Posterior cingulate gyrus (tissue), 11 donors: ENCODE measurements around the gene TENM4.
"Not testable (repeated sequence)": the region's sequence is repeated elsewhere in the genome, so short reads cannot be mapped to it uniquely, and the experiment has no call there.

Source experiments
- DNase-seq, 10 donors: peaks; one replicate each; pipeline versions ENCODE4 v3.0.0 to v3.0.0-alpha.2; 2020 to 2021; ENCODE audit warnings: mixed read lengths in 3 of 10
- intact Hi-C: fragments of 100-400 bp; cut with DNase I; formaldehyde crosslinking; loops from one replicate; pipeline ENCODE4 v1.15.1; 2023

The TENM4 gene

GRCh38 chr11:78905756-78906155, 535.1 kb downstream of the TENM4 start:
- intact Hi-C loops = no loop called here
- no peak for DNase-seq

DNA sequence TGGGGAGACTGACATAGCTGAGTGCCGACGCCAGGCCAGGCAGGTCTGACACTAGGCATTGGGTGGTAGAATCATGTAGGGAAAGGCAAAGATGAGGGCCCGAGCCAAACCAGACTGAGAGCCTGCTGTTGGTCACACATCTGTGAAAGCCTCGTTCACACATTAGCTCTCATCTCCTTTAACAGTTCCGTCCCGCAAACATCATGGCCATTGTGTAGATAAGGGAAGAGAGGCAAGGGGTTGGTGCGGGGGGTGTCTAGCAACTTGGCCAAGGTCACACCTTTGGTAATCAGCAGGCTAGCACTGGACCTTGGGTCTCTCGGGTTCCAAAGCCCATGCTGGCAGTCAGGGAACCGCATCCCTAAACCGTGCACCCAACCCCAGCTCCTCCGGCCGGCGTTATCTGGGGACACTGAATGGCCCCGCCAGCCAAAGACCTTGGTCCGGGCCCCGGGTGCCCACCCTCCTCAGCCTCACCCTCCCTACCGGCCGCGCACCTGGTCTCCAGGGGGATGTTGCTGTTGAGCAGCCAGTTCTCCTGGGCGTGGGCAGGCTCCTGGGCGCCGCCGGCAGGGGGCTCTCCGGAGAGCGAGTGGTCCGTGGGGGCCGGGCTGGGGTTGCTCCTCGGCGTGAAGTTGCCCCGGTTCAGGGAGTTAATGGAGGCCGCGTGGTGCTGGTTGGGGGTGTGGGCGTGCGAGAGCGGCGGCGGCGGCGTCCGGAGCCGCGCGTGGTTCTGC, 537.9 kb downstream of the TENM4 start:
- intact Hi-C loops = no loop called here
- DNase-seq = peak in 1 of 10 donors; percentile 81

DNA sequence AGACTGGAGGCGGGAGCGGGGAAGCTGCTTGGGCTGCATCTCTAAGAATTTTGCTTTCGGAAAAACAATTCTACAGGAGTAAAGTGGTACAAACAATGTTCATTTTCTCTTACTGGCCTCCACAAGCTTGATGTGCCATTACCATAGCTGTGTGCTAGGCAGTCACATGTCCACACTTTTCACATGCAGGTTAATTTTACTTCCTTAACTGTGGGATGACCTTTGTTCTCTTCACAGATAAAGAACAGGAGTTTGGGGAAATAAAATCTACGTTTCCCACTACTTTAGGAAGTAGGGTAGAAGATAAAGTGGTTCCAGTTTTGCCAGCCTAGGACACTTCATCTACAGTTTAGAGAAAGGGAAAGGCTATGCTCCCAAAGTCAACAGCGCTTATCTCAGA, 539.0 kb downstream of the TENM4 start:
- intact Hi-C loops = no loop called here
- DNase-seq = no peak

DNA sequence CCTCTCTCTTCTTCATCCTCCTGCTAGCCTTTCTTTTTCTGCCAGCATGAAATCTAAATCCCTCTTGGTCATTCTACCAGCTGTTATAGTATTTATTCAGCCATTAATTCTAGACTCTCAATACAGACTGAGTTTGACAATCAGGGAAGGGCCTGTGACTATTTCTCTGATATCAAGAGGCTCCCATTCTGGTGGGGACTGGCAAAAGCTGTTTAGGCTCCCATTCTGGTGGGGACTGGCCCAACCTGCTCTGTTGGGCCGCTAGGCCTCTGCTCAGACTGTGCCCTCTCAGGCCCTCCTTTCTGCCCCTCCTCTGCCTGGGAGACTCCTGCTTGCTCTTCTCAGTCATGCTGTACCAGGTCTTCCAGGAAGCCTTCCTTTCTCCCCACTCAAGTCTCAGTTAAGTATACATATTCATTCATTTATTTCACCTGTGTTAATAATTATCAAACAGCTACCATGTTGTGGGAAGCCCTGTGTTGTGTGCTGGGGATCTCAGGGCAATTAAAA, 542.5 kb downstream of the TENM4 start:
- intact Hi-C loops = no loop called here
- no peak for DNase-seq

GRCh38 chr11:78893996-78894395, 546.8 kb downstream of the TENM4 start:
- intact Hi-C loops = no loop called here
- no peak for DNase-seq

DNA sequence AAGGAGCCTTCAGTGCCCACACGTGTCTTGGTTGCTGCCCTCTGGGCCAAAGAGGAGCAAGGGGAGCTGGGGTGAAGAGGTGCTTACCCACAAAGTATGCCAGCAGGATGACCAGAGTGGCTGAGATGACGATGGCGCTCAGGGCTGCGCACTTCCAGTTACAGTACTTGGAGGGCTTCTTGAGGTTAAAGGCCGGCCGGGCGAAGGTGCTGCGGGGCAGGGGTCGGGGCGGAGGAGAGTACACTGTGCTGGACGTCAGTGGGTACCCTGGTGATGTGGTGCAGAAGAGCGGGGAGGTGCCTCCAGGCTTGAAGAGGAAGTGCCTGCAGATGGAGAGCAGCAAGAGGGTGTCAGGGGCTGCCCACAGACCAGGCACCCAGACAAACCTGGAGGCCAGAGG, 551.1 kb downstream of the TENM4 start:
- intact Hi-C loops = no loop called here
- peak in 1 of 10 donors; percentile 81 for DNase-seq

DNA sequence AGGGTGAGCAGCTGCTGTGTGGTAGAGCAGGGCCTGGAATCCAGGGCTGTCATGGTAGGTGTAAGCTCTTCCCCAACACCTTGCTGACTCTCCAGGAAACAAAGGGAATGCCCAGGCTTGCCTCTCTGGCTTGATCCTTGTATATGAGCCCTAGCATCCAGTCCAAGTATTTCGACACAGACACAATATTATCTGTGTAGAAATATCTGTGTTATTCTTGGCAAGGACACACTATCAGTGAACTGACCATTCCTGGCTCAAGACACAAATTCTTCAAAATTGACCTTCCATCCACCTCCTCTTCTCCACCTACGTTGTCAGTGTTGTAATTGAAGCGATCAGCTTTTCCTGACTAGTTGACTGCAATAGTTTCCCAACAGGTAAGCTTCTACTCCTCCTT, 554.2 kb downstream of the TENM4 start:
- DNase-seq = no peak
- intact Hi-C loops = no loop called here

DNA sequence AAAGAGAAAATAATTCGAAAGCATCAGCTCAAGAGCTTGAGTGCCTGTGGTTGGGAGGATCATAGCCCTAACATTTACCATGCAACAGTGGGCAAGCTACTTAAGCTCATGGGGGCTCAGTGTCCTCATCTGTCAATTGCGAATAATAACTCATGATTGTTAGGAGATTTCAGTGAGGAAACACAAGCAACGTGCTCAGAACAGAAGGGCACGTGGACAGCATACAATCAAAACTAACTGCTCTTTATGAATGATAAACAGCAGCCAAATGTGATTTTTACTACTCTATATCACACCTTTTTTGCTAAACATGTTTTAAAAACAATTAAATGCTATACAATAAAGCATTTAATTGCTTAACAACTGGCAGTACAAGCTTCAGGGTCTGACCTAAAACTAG, 556.1 kb downstream of the TENM4 start:
- intact Hi-C loops = no loop called here
- no peak for DNase-seq

GRCh38 chr11:78883506-78883905, 557.3 kb downstream of the TENM4 start:
- intact Hi-C loops = no loop called here
- DNase-seq = no peak

GRCh38 chr11:78879094-78879980, 561.5 kb downstream of the TENM4 start:
- intact Hi-C loops = not testable (repeated sequence)
- peak in 2 of 10 donors; percentile 79 to 83 for DNase-seq

DNA sequence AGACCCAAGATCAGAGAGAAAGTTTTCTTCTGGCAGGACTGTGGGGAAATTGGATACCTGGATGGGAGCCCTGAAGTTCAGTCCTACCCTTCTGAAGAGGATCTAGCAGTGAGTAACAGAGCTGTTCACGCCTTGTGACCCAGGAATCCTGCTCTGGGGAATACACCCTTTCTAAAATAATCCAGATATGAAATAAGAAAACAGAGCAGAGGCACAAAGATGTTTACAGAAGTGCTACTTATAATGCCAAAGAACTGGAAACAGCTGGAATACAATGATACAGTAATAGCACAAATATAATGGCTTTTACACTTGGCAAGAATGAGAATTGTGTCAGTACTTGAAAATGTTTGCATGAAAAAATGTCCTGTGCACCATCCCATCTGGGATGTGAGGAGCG, 562.2 kb downstream of the TENM4 start:
- intact Hi-C loops = no loop called here
- no peak for DNase-seq

GRCh38 chr11:78876676-78877075, 564.2 kb downstream of the TENM4 start:
- no peak for DNase-seq
- intact Hi-C loops = no loop called here

DNA sequence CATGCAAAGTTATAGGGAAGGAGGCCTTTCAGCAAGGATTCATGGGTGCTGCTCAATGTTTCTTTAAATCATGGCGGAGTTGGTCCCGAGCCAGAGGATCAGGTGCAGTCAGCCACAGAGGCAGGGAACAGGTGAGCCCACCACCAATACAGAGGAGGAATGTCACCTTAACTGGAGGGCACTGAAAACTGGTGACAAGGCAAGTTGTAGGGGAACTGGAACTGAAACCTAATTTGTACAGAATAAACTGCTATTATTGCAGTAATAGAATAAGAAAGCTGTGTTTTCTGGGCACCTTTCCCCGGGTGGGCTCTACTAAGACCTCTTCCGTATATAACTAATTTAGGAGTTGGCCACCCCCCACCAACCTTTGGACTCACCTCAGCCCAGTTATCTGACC, 570.2 kb downstream of the TENM4 start:
- DNase-seq = no peak
- intact Hi-C loops = no loop called here

- intact Hi-C loops = no loop called here
- no peak for DNase-seq
These were observed 571.5 kb downstream of the TENM4 start for GRCh38 chr11:78869293-78869692.

DNA sequence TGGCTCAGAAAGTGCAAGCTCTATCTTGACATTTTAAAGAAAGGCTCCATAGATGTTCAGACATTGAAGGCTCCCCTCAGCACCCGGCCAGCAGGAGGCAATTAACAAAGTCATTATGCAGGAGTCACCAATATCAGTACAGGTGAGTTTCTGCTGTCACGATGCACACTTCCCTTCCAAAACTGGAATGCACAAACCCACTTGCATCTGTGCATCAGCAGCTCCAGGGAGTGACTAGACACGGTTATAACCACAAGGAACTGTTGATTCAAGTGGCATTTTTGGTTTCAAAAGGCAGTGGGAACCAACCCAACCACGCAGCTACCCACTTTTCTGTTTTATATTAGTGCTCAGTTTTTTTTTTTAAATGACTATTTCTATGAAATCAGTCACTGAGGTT, 572.3 kb downstream of the TENM4 start:
- intact Hi-C loops = no loop called here
- no peak for DNase-seq

DNA sequence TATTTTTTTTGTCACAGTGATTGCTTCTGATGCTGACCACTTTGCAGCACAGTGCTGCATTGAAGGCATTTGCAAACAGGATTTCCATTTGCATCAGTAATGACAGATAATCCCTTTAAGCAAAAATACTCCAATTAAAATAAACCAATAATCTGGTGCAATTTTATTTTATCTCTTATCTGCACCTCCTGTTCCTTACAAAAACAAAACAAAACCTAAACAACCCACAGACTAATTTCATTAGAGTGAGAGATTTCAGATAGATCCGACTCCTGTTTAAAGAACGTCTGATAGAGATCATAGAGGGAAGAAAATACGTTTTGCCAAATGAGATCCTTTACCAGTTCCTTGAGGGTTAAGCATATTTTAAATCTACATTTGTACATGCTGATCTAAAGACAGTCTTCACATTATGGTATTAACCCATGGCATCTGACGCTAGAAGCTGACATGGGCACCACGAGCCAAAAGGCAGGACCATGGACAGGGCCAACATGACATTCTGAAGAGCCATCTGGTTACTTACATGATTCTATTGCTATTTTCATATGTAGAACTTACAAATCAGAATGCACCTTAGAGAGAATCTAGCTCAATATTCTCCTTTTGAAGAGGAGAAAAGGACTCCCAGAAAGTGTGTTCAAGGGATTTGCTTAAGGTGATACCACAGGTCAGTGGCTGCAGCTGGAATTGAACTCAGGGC, 580.0 kb downstream of the TENM4 start:
- intact Hi-C loops = no loop called here
- no peak for DNase-seq

- no peak for DNase-seq
- intact Hi-C loops = no loop called here
These were observed 583.1 kb downstream of the TENM4 start for GRCh38 chr11:78857688-78858087.

- no peak for DNase-seq
- intact Hi-C loops = no loop called here
These were observed 584.6 kb downstream of the TENM4 start for GRCh38 chr11:78856211-78856610.

- intact Hi-C loops = no loop called here
- DNase-seq = no peak
These were observed 585.7 kb downstream of the TENM4 start for GRCh38 chr11:78855116-78855515.

DNA sequence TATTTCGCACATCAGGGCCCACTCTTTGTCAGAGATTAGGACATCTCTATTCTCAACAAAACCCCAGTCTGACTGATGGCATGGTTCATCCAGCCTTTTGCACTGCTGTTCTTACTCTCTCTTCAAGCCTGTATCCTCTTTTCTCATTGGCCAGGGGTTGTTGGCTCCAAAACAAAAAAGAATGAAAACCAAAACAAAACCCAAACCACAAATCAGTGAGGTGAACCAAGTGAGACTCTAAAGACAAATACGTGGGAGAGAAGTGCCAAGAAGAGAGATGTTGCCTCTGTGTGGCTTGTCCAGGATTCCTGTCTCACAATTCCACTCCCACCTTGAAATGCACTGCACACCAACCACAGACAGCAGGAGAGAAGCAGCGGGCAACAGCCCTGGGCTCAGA, 587.3 kb downstream of the TENM4 start:
- intact Hi-C loops = no loop called here
- DNase-seq = no peak
